ENCODE data around the gene SUGCT.

DNA sequence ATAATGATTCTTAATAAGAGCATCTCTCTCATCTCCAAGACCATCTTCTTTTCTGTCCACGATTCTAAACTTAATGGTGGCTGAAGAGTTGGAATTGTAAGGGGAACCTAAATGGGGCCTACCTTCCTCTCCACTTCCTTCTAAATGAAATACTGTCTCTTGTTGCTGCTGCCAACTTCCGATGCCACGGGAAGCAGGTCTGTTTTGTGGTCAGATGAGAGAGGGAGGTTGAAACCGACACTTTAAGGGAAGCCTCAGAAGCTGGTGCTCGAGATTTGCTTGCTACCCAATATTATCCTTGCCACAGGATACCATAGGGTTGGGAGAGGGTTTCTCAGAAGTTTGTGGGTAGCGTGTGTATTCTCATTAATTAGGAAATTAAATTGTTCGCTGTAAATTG, 464.1 kb downstream of the SUGCT start:
- TF ChIP-seq, protein P1, sequence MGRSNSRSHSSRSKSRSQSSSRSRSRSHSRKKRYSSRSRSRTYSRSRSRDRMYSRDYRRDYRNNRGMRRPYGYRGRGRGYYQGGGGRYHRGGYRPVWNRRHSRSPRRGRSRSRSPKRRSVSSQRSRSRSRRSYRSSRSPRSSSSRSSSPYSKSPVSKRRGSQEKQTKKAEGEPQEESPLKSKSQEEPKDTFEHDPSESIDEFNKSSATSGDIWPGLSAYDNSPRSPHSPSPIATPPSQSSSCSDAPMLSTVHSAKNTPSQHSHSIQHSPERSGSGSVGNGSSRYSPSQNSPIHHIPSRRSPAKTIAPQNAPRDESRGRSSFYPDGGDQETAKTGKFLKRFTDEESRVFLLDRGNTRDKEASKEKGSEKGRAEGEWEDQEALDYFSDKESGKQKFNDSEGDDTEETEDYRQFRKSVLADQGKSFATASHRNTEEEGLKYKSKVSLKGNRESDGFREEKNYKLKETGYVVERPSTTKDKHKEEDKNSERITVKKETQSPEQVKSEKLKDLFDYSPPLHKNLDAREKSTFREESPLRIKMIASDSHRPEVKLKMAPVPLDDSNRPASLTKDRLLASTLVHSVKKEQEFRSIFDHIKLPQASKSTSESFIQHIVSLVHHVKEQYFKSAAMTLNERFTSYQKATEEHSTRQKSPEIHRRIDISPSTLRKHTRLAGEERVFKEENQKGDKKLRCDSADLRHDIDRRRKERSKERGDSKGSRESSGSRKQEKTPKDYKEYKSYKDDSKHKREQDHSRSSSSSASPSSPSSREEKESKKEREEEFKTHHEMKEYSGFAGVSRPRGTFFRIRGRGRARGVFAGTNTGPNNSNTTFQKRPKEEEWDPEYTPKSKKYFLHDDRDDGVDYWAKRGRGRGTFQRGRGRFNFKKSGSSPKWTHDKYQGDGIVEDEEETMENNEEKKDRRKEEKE (IDR thresholded peaks at IDR 0.05; ENCODE audit: borderline replicate concordance in 1 of 2, control insufficient read depth in 1 of 2, low read depth in 2 of 2, low read length in 1 of 2) = no peak
- no peak for TF ChIP-seq TEAD2 (tag; IDR thresholded peaks at IDR 0.05)
- TF ChIP-seq, protein P2, sequence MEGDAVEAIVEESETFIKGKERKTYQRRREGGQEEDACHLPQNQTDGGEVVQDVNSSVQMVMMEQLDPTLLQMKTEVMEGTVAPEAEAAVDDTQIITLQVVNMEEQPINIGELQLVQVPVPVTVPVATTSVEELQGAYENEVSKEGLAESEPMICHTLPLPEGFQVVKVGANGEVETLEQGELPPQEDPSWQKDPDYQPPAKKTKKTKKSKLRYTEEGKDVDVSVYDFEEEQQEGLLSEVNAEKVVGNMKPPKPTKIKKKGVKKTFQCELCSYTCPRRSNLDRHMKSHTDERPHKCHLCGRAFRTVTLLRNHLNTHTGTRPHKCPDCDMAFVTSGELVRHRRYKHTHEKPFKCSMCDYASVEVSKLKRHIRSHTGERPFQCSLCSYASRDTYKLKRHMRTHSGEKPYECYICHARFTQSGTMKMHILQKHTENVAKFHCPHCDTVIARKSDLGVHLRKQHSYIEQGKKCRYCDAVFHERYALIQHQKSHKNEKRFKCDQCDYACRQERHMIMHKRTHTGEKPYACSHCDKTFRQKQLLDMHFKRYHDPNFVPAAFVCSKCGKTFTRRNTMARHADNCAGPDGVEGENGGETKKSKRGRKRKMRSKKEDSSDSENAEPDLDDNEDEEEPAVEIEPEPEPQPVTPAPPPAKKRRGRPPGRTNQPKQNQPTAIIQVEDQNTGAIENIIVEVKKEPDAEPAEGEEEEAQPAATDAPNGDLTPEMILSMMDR (IDR thresholded peaks at IDR 0.05 in 2 of 3, conservative IDR thresholded peaks at IDR 0.05 in 1 of 3; ENCODE audit: insufficient read depth in 2 of 3, low read depth in 1 of 3, low read length in 3 of 3) = no peak

All from K562 (cell line).